Breast epithelium (tissue), 3 donors: ENCODE measurements around the gene NFIC.

Experiments used
- POLR2A ChIP-seq: fragments of 450-650 bp; IDR thresholded peaks from one replicate; pipeline ENCODE4 v1.6.1; 2016; ENCODE audit warnings: antibody characterized with exemption, mild to moderate bottlenecking, moderate library complexity
- POLR2AphosphoS5 ChIP-seq, 3 donors: sonication (generic); formaldehyde crosslinking; IDR thresholded peaks; one replicate each; pipeline ENCODE4 v1.6.1; 2017; ENCODE audit warnings: antibody characterized with exemption in 3 of 3
- TF ChIP-seq, protein P1 (sequence below), 3 donors: fragments of 450-650 bp; IDR thresholded peaks; one replicate each; pipeline ENCODE4 v1.5.1; 2016 to 2017; ENCODE audit warnings: antibody characterized with exemption in 3 of 3, mild to moderate bottlenecking in 3 of 3, moderate library complexity in 3 of 3

DNA sequence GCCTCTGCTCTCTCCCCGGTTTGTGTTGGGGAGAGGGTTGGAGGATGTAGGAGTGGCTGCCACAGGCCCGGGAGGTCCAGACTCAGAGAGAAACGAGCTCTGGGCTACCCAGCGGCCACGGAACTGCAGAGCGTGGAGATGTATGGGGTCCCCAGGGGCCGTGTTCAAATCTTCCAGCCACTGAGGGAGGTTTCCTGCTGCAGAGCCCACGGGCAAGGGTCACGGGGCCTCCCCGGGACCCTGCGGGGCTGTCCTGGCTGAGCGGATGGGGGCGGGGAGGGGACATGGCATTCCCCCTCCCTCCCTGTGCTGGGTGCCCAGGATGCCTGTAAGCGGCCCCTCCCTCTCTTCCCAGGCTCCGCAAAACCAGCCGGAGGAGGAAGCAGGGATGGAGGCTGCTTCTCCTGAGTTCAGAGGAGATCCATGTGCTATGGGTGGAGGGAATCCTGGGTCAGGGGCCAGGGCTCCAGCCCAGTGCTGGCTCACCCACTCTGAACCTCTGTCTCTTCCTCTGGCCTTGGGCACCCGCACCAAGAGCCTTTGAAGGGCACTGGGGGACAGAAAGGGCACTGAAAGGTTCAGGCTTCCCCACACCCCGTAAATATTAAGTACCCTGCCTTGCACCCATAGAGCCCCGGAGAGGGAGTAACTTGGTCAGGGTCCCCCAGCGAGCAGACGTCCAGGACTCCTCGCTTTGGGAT is 91.3 kb downstream of the NFIC start:
- TF ChIP-seq, protein P1, sequence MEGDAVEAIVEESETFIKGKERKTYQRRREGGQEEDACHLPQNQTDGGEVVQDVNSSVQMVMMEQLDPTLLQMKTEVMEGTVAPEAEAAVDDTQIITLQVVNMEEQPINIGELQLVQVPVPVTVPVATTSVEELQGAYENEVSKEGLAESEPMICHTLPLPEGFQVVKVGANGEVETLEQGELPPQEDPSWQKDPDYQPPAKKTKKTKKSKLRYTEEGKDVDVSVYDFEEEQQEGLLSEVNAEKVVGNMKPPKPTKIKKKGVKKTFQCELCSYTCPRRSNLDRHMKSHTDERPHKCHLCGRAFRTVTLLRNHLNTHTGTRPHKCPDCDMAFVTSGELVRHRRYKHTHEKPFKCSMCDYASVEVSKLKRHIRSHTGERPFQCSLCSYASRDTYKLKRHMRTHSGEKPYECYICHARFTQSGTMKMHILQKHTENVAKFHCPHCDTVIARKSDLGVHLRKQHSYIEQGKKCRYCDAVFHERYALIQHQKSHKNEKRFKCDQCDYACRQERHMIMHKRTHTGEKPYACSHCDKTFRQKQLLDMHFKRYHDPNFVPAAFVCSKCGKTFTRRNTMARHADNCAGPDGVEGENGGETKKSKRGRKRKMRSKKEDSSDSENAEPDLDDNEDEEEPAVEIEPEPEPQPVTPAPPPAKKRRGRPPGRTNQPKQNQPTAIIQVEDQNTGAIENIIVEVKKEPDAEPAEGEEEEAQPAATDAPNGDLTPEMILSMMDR (IDR thresholded peaks at IDR 0.05) = no peak
- TF ChIP-seq POLR2AphosphoS5 (IDR thresholded peaks at IDR 0.05) (no peak), POLR2A (no peak)
